ENCODE measurements around the gene SIN3A. TPM values are rescaled to one million over a fixed set of nuclear protein-coding genes. Genes with fewer than 3 reads are reported as not detected.

SIN3A gene
- total and polyA plus RNA-seq, 9 of the 15 experiments (the other 6 are each of a cell fraction or from before 2014, with no cell fraction given): 11.1 to 70.3 (median 25.3) TPM

GRCh38 chr15:75455982-75456531, 4.6 kb upstream of the SIN3A start (continued):
- TF ChIP-seq ZNF318 (IDR thresholded peaks at IDR 0.05; ENCODE audit: borderline replicate concordance in 1 of 2, low read depth in 1 of 2): no peak
- peak; percentile 66 for TF ChIP-seq RBFOX2 (IDR thresholded peaks at IDR 0.05; ENCODE audit: low read depth, low read length)
- no peak for TF ChIP-seq CHD1 (IDR thresholded peaks at IDR 0.05; ENCODE audit: low read length)
- TF ChIP-seq, protein P1, sequence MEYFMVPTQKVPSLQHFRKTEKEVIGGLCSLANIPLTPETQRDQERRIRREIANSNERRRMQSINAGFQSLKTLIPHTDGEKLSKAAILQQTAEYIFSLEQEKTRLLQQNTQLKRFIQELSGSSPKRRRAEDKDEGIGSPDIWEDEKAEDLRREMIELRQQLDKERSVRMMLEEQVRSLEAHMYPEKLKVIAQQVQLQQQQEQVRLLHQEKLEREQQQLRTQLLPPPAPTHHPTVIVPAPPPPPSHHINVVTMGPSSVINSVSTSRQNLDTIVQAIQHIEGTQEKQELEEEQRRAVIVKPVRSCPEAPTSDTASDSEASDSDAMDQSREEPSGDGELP (CRISPR knock-in tag; IDR thresholded peaks at IDR 0.05; ENCODE audit: borderline replicate concordance): no peak
- no peak for TF ChIP-seq SNAPC5 (CRISPR knock-in tag; IDR thresholded peaks at IDR 0.05)
- TF ChIP-seq NCOA1 (IDR thresholded peaks at IDR 0.05; ENCODE audit: low read depth): no peak
- TF ChIP-seq SLC30A9 (CRISPR knock-in tag; IDR thresholded peaks at IDR 0.05): no peak
- TF ChIP-seq, protein P2, sequence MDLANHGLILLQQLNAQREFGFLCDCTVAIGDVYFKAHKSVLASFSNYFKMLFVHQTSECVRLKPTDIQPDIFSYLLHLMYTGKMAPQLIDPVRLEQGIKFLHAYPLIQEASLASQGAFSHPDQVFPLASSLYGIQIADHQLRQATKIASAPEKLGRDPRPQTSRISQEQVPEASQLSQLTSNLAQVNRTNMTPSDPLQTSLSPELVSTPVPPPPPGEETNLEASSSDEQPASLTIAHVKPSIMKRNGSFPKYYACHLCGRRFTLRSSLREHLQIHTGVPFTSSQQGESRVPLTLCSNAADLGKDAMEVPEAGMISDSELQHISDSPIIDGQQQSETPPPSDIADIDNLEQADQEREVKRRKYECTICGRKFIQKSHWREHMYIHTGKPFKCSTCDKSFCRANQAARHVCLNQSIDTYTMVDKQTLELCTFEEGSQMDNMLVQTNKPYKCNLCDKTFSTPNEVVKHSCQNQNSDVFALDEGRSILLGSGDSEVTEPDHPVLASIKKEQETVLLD (IDR thresholded peaks at IDR 0.05): 0 out of 2 replicates have a peak, but pooled peaks have one; percentile 34
- TF ChIP-seq ASH1L (IDR thresholded peaks at IDR 0.05; ENCODE audit: borderline replicate concordance, low read depth, partially characterized antibody): no peak
- TF ChIP-seq TBL1XR1 (IDR thresholded peaks at IDR 0.05; ENCODE audit: low read length in 2 of 2): no peak
- no peak for TF ChIP-seq MTA2 (IDR thresholded peaks at IDR 0.05; ENCODE audit: low read depth)
- TF ChIP-seq CHCHD3 (CRISPR knock-in tag; IDR thresholded peaks at IDR 0.05): no peak
- peak; percentile 70 for TF ChIP-seq GABPB1 (CRISPR knock-in tag; IDR thresholded peaks at IDR 0.05)
- TF ChIP-seq SIN3A (IDR thresholded peaks at IDR 0.05; ENCODE audit: borderline replicate concordance in 2 of 2, control insufficient read depth in 1 of 2, low read depth in 2 of 2, low read length in 2 of 2): 0 out of 4 replicates have a peak, but pooled peaks of 1 of the 2 experiments have one; percentile 33
- no peak for TF ChIP-seq DEAF1 (CRISPR knock-in tag; IDR thresholded peaks at IDR 0.05)

Data from K562 (cell line).